Stromal cell of bone marrow (primary cell): ENCODE results near the gene FMN2.
"Not testable (repeated sequence)": the region's sequence is repeated elsewhere in the genome, so short reads cannot be mapped to it uniquely, and the experiment has no call there.

Source experiments
- DNase-seq: peaks from one replicate; pipeline ENCODE4 v3.0.0-alpha.2; 2012; ENCODE audit warnings: low read depth

Gene FMN2

GRCh38 chr1:240310226-240310925 lies 218.7 kb downstream of the FMN2 start:
- peak; percentile 42 for DNase-seq

- peak; percentile 93 for DNase-seq
Observed at GRCh38 chr1:240312872-240313271, 221.2 kb downstream of the FMN2 start.

- DNase-seq = peak; percentile 53
Observed at GRCh38 chr1:240314845-240315801, 223.4 kb downstream of the FMN2 start.

GRCh38 chr1:240319998-240320397 lies 228.3 kb downstream of the FMN2 start:
- no peak for DNase-seq

GRCh38 chr1:240320659-240321058 lies 229.0 kb downstream of the FMN2 start:
- DNase-seq = no peak

- no peak for DNase-seq
Observed at GRCh38 chr1:240322943-240323342, 231.3 kb downstream of the FMN2 start.

- DNase-seq = not testable (repeated sequence)
Observed at GRCh38 chr1:240328382-240328781, 236.7 kb downstream of the FMN2 start.

- DNase-seq = no peak
Observed at GRCh38 chr1:240329443-240329842, 237.8 kb downstream of the FMN2 start.

- DNase-seq = no peak
Observed at GRCh38 chr1:240332672-240333071, 241.0 kb downstream of the FMN2 start.

- DNase-seq = peak; percentile 93
Observed at GRCh38 chr1:240337781-240338180, 246.1 kb downstream of the FMN2 start.

- DNase-seq = no peak
Observed at GRCh38 chr1:240338837-240339236, 247.2 kb downstream of the FMN2 start.

- DNase-seq = no peak
Observed at GRCh38 chr1:240341365-240342250, 249.9 kb downstream of the FMN2 start.

GRCh38 chr1:240342251-240342625 lies 250.6 kb downstream of the FMN2 start:
- no peak for DNase-seq

GRCh38 chr1:240343045-240343444 lies 251.4 kb downstream of the FMN2 start:
- no peak for DNase-seq

- DNase-seq = no peak
Observed at GRCh38 chr1:240343966-240344365, 252.3 kb downstream of the FMN2 start.

- DNase-seq = peak; percentile 49
Observed at GRCh38 chr1:240344918-240345317, 253.2 kb downstream of the FMN2 start.

GRCh38 chr1:240349695-240350094 lies 258.0 kb downstream of the FMN2 start:
- no peak for DNase-seq

- DNase-seq = peak; percentile 31
Observed at GRCh38 chr1:240350910-240351331, 259.2 kb downstream of the FMN2 start.

GRCh38 chr1:240351690-240352089 lies 260.0 kb downstream of the FMN2 start:
- no peak for DNase-seq

- no peak for DNase-seq
Observed at GRCh38 chr1:240352769-240353168, 261.1 kb downstream of the FMN2 start.

GRCh38 chr1:240356568-240356967 lies 264.9 kb downstream of the FMN2 start:
- no peak for DNase-seq

- DNase-seq = no peak
Observed at GRCh38 chr1:240362046-240362445, 270.4 kb downstream of the FMN2 start.
